Hematopoietic multipotent progenitor cell (in vitro differentiated cells): ENCODE data around the gene COG2. TPM values are rescaled to one million over a fixed set of nuclear protein-coding genes. Genes with fewer than 3 reads are reported as not detected.
A peak's percentile ranks its signal among the peaks of the same experiment; 100 is the strongest.
"Not testable (repeated sequence)": the region's sequence is repeated elsewhere in the genome, so short reads cannot be mapped to it uniquely, and the experiment has no call there.

Experiments used
- DNase-seq, 3 donors: peaks; one replicate each; pipeline ENCODE4 v3.0.0-alpha.2; 2011 to 2015; ENCODE audit warnings: low read depth in 2 of 3, low spot score in 2 of 3
- total RNA-seq: library from RNA; depleted of rRNA; stranded (reverse); fragments of >200 nt; gene quantifications from one replicate; pipeline ENCODE4 v1.2.3, GENCODE V29; 2012

Gene COG2
- total RNA-seq, 1 donor, result 11.6 TPM

DNA sequence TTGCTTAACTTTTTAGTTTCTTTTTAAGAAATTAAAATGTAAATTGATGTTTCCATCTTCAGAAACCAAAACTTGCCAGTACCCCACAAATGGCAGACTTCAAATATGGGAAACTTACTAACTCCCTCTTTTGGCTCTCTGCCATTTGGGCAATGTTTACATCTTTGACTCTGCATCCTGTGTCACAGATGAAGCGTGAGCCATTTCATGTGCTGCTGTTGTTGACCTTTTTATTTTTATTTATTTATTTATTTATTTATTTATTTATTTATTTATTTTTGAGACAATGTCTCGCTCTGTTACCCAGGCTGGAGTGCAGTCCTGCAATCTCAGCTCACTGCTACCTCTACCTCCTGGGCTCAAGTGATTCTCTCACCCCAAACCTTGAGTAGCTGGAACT lies 16.0 kb upstream of the COG2 start:
- DNase-seq, result no peak

DNA sequence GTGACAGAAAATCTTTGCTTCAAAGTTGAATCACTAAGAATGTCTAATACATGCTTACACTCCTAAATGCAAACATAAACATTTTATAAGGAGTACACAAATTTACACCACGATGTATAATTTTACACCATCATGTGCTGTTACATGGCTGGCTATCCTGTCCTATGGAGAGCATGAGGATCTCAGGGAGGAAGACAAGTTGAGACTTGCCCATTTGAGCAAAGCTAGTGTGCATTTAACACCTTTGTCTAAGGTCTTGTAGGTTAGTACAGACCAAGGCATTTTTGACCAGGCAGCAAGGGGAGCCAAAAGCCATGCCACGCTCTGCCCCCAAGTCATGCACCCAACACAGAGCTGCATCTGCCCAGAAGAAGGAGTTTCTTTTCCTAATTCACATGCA lies 14.5 kb upstream of the COG2 start:
- no peak for DNase-seq

DNA sequence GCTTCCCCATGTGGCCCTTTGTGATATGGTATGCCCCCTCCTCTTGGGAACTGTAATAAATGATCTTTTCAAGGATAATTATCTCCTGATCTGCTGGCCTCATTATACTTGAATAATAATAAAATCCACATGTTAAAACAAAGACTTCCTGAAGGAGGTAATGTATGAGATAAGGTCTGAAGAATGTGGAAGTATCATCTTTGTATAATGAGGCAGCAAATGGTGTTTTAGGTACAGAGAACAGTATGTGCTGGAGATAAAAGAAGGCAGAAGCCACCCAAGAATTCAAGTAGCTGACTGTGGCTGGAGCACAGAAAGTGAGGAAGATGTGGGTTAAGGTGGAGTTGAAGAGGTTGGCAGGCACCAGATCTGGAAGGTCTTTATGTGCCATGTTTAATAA lies 12.8 kb upstream of the COG2 start:
- no peak for DNase-seq

DNA sequence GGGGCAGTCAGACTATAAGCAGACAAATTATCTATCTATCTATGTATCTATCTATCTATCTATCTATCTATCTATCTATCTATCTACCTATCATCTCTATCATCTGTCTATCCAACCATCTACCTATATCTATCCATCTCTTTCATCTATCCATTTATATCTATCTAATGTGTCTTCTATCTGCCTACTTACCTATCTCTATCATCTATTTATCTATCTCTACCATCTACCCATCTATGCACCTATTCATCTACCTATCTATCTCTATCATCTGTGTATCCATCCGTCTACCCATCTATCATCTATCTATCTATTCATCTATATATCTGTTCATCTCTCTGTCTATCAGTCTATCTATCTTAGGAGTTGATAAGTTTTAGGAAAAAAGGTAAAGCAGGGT lies 10.8 kb upstream of the COG2 start:
- no peak for DNase-seq

DNA sequence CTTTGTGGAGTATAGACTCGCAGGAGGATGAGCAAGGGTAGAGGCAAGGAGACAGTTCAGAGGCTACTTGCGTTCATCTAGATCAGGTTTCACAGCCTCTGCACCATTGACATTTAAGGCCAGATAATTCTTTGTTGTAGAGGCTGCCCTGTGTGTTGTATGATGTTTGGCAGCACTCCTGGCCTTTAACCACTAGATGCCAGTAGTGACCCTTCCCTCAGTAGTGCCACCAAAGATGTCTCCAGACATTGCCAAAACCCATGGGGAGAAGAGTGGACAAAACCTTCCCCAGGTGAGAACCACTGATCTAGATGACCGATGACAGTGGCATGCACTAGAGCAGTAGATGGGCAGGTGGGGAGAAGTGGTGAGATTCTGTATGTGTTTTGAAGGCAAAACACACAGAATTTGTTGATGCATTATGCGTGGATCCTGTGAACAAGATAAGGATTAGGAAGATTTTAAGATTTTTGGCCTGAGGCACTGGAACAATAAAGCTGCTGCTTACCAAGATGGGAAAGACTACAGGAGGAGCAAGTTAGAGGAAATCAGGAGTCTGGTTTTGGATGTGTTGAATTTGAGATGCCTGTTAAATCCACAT lies 9.9 kb upstream of the COG2 start:
- peak in 2 of 3 donors; percentile 23 to 62 for DNase-seq

DNA sequence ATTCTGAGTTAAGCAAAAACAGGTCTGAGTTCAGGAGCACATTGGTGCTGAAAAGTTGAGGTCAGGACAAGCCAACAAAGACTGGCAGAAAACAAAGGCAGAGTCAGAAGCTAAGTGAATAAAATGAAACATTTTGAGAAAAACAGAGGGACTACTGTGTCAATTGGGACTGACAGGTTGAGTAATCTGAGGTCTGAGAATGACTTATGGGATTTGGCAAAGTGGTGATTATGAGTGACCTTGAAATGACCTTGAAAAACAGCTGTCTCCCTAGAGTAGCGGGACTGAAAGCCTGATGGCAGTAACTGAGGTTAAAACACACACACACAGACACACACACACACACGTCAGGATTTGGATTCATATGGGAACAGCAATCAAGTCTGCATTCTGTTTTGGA lies 8.8 kb upstream of the COG2 start:
- no peak for DNase-seq

DNA sequence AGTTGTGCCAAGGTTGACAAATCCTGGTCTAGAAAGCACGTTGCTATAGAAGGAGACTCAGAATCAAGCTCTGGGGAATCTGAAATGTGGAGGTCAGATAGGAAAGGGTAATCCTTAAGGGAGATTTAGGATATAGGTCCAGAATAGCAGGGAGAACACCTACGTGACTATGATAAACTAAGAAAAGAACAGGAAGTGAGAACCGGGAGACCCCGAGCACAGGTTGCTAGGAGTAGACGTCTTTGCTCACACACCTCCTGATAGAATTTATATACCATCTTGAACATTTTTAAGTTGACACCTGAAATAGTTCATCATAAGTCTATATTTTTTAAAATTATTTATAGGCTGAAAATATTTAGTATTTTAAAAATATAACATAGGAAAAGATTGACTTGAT lies 7.9 kb upstream of the COG2 start:
- no peak for DNase-seq

DNA sequence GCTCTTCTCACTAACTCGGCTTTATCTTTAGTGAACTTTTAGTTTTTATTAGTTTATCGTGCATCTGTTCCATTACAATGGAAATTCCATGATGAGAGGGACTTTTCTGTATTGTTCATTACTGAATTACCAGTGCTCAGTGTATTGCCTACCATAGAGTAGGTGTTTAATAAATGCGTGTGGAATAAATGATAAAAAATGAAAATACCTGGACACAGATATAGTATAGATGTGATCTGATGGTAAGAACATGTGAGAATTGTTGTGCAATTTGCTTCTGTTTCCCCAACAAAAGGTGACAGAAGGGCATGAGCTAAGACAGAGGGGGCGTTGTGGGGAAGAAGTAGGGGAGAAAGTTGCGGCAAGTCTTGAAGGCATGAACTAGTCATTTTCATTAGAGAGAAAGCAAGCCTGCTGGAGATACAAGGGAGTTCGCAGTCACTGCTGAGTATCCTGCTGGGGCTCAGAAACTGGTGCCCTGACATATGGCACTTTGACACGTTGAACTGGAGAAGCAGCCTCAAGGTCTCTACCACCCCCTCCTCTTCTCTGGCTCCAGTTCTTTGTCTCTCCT lies 5.6 kb upstream of the COG2 start:
- DNase-seq, result no peak

DNA sequence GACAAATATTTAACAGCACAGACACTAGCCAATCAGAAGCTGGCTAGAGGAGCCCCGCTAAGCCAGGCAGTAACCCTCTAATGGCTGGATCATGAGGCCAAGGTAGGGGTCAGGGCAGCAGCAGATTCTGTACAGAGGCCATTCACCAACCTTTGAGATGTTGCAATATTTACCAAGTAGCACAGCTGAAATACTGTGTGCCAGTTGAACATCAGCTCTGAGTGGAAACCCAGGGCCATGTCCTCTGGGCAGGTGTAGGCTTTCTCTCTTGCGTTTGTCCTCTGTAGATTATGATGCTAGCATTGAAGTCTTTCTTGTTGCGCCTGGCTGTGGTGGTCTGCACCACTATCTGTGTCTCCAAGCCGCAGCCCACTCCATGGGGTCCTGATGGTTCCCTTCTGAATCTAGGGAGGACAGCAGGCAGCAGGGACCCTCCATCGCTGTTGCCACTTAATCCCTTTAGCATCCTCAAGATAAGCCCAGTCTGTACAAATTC lies 2.5 kb upstream of the COG2 start:
- no peak for DNase-seq

DNA sequence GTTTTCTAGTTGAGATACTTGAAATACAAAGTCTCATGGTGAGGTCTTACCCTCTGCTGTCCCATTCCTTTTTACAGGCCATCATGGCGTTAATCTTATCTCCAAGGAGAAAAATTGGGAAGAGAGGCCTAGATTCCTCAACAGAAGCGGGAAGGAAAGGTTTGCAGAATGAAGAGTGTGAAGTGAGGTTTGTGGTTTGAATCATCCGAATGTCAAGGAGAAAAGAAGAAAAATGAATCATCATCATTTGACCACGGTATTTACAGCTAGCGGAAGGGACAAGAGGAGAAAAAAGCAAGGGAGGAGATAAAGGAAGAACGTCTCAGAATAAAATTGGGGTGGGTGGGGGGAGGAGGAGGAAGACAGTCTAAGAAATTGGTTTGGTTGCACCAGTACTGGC lies 935 bp upstream of the COG2 start:
- no peak for DNase-seq

DNA sequence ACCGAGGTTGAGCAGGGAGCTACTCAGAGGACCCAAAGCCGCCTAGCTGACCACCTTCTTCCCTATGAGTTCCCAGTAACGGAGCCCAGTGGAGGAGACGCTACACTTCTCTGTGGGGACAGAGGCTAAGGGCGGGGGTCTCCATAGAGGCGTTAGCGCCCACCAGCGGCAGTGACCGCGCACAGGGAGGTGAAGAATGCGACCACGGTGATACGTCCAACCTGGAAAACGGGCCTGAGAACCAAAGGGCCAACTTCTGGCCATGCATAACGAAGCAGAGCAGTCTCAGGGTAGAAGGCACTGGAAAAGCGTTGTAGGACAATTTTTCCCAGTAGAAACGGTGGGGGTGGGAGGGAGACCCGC lies 400 bp upstream of the COG2 start:
- no peak for DNase-seq

DNA sequence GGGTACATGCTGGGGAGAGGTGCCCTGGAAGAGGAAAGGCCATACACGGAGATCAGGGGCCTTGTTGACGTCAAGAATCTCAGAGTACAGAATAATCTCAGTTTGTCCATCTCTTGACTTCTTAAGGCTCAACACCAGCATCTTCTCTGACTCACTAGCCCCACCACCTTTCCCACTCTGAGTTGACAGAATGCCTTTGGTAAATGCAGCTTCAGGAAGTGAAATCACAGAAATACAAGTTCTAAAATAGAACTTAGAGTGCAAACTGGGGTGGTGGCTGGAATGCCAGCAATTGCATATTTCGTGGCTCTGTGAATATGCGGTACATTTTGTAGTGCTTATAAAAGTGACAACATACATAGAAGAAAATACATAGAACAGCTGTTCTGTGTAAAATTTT lies 1.6 kb downstream of the COG2 start:
- no peak for DNase-seq

DNA sequence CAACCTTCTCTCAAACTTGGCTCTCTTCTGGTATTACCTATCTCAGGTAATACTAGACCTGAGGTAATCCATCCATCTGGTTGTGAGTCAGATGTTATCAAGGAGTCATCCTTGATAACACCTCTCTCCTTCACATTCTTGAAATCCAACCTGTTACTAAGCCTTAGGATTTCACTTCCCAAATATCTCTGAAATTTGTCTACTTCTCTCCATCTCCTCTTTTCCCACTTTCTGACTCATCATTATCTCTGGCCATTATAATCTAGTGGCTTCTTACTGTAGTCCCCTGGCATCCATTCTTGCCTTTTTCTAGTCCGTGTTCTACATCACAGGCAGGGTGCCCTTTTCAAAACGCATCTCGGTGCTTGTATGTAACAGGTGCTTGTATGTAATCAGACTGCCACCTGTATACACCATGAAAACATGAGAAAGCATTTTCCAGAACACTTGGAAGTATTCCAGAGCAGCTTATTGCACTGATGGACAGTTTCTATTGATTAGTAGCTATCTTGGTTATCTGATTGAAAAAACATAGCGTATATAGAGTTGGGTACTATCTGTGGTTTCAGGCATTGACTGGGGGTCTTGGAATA lies 4.5 kb downstream of the COG2 start:
- no peak for DNase-seq

DNA sequence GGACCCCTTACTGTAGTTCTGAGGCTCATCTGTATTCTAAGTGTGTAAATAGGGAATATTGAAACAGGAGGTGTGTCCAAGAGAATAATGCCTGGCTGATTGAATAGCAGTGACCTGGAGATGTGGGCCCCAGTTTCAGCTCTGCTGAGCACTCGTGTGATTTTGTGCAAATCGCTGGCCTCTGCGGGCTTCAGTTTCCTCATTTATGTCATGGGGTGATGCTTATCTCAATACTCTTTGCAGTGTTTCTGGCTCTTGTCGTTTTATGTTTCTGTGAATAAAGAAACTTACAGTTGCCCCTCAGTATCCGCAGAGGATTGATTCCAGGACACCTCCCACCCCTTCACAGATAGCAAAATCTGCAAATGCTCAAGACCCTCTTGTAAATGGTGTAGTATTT lies 5.0 kb downstream of the COG2 start:
- peak in 1 of 3 donors; percentile 27 for DNase-seq

DNA sequence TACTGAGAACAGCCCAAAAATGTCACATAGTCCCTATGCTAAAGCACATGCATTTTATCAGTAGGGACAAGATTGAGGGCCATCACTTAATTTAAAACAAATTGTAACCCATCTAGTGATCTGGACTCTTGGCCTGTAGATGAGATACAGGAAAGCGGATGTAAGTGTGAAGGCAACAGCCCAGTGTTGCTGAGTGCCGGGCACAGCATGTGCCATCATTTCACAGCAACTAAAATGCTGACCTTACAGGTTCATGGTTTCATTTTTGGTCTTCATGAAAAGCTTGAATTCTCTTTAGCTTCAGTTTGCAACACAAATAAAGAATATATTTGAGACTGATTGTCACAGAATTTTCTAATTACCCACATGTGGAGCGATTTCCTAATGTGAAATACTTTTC lies 5.8 kb downstream of the COG2 start:
- no peak for DNase-seq

DNA sequence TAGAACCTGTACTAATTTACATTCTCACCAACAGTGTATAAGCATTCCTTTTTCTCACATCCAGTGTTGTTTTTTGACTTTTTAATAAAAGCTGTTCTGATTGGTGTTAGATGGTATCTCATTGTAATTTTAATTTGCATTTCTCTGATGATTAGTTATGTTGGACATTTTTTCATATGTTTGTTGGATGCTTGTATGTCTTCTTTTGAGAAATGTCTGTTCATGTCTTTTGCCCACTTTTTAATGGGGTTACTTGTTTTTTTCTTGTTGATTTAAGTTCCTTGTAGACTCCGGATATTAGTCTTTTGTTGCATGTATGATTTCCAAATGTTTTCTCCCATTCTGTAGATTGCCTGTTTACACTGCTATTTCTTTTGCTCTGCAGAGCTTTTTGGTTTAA lies 8.0 kb downstream of the COG2 start:
- DNase-seq, result no peak

DNA sequence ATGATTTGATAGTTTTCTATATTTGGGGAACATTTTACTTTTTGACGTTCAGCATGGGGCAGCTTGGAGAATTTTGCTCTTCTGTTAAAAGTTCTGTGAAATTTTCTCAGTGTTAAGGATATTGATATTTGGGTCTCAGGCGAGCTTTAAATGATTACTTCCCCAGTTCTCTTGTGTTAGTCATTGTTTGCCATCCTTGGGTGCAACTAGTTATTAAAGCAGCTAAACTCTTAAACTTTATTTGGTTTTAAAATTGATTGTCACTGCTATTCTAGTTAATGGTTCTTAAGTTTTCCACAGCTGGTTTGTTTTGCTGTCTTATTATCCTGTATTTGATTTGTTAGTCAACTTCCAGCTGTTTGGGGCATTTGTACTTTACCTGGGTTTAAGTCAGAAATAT lies 9.0 kb downstream of the COG2 start:
- DNase-seq, result no peak

DNA sequence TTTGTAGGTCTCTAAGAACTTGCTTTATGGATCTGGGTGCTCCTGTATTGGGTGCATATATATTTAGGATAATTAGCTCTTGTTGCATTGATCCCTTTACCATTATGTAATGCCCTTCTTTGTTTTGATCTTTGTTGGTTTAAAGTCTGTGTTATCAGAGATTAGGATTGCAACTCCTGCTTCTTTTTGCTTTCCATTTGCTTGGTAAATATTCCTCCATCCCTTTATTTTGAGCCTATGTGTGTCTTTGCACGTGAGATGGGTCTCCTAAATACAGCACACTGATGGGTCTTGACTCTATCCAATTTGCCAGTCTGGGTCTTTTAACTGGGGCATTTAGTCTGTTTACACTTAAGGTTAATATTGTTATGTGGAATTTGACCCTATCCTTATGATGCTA lies 14.4 kb downstream of the COG2 start:
- DNase-seq, result not testable (repeated sequence)

DNA sequence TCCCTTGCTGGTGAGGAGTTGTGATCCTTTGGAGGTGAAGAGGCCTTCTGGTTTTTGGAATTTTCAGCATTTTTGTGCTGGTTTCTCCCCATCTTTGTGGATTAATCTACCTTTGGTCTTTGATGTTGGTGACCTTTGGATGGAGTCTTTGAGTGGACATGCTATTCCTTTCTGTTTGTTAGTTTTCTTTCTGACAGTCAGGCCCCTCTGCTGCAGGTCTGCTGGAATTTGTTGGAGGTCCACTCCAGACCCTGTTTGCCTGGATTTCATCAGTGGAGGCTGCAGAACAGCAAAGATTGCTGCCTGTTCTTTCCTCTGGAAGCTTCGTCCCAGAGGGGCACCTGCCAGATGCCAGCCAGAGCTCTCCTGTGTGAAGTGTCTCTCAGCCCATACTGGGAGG lies 15.8 kb downstream of the COG2 start:
- DNase-seq, result not testable (repeated sequence)

DNA sequence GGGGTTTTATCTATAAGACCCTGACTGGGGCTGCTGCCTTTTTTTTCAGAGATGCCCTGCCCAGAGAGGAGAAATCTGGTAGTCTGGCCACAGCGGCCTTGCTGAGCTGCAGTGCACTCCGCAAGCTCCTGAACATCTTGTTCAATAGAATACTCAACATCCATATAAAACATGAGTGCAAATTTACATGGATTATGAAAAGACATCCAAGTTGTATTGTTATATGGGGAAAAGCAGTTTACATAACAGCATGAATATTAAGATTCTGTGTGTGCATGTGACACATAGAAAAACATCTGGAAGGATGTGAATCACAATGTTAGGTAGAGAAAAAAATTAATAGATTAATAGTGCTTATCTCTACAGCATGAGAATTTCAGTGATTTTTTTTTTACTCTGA lies 16.4 kb downstream of the COG2 start:
- no peak for DNase-seq

DNA sequence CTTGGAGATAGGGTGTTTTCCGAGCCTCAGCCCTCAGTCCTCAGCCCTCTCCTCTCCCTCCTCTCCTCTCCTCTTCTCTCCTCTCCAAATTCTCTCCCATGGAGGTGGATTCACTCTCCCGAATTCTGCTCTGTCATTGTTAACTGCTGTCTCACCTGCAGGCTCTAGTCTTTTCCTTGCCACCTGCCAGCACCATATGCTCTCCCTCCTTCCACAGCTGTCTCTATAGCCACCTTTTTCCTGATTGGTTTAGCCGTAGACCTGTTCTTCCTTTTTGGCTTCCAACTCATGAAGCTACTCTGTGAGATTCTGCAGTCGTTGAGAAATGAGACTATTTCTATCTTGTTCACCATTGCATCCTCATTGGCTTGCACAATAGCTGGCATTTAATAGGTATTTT lies 19.7 kb downstream of the COG2 start:
- no peak for DNase-seq

DNA sequence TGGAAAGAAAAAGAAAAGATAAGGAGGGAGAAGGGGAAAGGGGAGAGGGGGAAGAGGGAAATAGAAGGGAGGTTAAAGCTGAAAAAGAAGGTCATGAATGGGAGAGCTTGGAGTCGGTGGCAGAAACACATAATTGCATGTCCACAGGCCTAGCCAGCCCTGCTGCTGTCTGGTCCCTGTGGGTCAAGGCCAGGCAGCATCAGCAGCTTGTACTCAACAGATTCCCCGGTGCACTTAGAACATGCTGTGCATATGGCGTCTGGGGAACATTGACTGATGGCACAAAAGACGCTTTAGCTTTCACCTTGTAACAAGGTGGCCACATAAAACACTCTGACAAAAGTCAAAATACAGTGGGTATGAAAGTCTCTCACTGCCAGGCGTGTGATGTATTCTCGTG lies 25.9 kb downstream of the COG2 start:
- no peak for DNase-seq

DNA sequence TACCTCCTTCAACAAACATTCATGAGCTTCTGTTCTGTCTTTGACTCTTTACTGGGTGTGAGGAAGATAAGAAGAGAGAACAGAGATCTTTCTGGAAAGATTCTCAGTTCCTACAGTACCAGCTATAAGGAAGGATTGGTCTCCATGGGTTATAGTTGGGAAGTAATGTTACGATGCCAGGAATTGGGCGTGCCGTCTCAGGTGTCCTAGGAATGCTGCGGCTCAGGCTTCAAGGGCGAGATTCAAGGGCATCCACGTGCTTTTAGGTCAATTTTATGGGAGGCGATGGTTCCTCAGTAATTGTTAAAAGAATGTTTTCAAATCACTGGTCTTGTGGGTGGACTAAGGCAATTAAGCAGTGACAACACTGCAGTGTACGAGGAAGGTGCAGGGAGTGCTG lies 27.3 kb downstream of the COG2 start:
- no peak for DNase-seq
